Lower lobe of right lung (tissue), 2 donors: ENCODE results near the gene FAF1. TPM values are rescaled to one million over a fixed set of nuclear protein-coding genes. Genes with fewer than 3 reads are reported as not detected.

Experiments used
- ATAC-seq, 2 donors: fragments of 200-7000 bp; cut with Tn5 transposase; one replicate each; pipeline ENCODE4 v1.9.1; 2020 to 2022; ENCODE audit warnings: mild to moderate bottlenecking in 2 of 2, moderate library complexity in 2 of 2
- DNase-seq: peaks from one replicate; pipeline ENCODE4 v3.0.0-alpha.2; 2020
- H3K27ac ChIP-seq: fragments of 200-600 bp; one replicate; pipeline ENCODE4 v1.8.0; 2022
- H3K27me3 ChIP-seq: fragments of 200-600 bp; one replicate; pipeline ENCODE4 v1.8.0; 2022; ENCODE audit warnings: low read depth
- H3K36me3 ChIP-seq: fragments of 200-600 bp; one replicate; pipeline ENCODE4 v1.8.0; 2022; ENCODE audit warnings: mild to moderate bottlenecking
- H3K4me1 ChIP-seq: fragments of 200-600 bp; one replicate; pipeline ENCODE4 v1.8.0; 2022
- H3K4me3 ChIP-seq: fragments of 200-600 bp; one replicate; pipeline ENCODE4 v1.8.0; 2022; ENCODE audit warnings: mild to moderate bottlenecking
- H3K9me3 ChIP-seq: fragments of 200-600 bp; one replicate; pipeline ENCODE4 v1.8.0; 2022
- intact Hi-C: fragments of 100-400 bp; cut with DNase I; formaldehyde crosslinking; loops from one replicate; pipeline ENCODE4 v1.11.0; 2022
- total RNA-seq: library from RNA; stranded (reverse); fragmentation: NEBNext Ultra II Directional; extraction: Animal tissue kit (Norgen Biotek cat#: 25700); gene quantifications from one replicate; pipeline ENCODE4 v1.2.1, GENCODE V29; 2021
- TF ChIP-seq, protein P1 (sequence below): fragments of 200-600 bp; IDR thresholded peaks from one replicate; pipeline ENCODE4 v1.8.0; 2022; ENCODE audit warnings: antibody characterized with exemption, mild to moderate bottlenecking
- donor health status: DM: no; HTN: yes; CAD: no; lungs with severe emphysema.

Gene FAF1
- total RNA-seq, 1 donor from 2014 or later: 45.0 TPM

DNA sequence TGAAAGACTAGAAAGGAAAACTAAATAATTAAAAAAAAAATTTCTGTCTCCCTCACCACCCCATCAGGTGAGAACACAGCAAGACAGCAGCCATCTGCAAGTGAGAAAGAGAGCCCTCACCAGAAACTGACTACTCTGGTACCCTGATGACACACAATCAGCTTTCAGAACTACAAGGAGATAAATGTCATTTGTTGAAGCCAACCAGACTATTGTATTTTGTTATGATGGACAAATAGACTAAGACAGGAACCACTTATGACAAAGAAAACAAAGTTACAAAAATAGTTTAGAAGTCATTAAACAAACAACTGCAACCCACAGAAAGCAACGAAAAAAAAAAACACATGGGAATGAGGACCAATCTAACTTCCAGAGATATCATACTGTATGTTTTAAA is 98.3 kb downstream of the FAF1 start:
- intact Hi-C loops: no loop called here
- Histone ChIP-seq H3K27me3 (no peaks in the 10 kb centered on the region), H3K27ac (no peak overlapping the region), H3K36me3 (no peaks in the 10 kb centered on the region), H3K4me1 (no peaks in the 10 kb centered on the region), H3K4me3 (no peak overlapping the region), H3K9me3 (peaks cover 12% of the 10 kb centered on the region)
- no peak for ATAC-seq
- no peak for DNase-seq
- TF ChIP-seq, protein P1, sequence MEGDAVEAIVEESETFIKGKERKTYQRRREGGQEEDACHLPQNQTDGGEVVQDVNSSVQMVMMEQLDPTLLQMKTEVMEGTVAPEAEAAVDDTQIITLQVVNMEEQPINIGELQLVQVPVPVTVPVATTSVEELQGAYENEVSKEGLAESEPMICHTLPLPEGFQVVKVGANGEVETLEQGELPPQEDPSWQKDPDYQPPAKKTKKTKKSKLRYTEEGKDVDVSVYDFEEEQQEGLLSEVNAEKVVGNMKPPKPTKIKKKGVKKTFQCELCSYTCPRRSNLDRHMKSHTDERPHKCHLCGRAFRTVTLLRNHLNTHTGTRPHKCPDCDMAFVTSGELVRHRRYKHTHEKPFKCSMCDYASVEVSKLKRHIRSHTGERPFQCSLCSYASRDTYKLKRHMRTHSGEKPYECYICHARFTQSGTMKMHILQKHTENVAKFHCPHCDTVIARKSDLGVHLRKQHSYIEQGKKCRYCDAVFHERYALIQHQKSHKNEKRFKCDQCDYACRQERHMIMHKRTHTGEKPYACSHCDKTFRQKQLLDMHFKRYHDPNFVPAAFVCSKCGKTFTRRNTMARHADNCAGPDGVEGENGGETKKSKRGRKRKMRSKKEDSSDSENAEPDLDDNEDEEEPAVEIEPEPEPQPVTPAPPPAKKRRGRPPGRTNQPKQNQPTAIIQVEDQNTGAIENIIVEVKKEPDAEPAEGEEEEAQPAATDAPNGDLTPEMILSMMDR: no peak

DNA sequence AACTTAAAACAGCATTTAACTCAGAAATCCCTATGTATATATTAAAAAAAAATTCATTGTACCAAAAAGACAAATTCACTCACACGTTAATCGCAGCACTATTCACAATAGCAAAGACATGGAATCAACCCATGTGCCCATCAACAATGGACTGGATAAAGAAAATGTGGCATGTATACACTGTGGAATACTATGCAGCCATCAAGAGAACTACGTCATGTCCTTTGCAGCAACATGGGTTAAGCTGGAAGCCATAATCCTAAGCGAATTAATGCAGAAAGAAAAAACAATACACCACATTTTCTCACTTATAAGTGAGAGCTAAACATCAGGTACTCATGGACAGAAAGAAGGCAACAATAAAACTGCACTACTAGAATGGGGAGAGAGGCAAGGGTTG is 99.4 kb downstream of the FAF1 start:
- no peak overlapping the region for H3K27ac ChIP-seq
- no peak for ATAC-seq
- DNase-seq: no peak
- no peaks in the 10 kb centered on the region for H3K4me1 ChIP-seq
- TF ChIP-seq, protein P1: no peak
- no peak overlapping the region for H3K4me3 ChIP-seq
- H3K9me3 ChIP-seq: peaks cover 9% of the 10 kb centered on the region
- no peaks in the 10 kb centered on the region for H3K36me3 ChIP-seq
- no peaks in the 10 kb centered on the region for H3K27me3 ChIP-seq
- intact Hi-C loops: no loop called here

DNA sequence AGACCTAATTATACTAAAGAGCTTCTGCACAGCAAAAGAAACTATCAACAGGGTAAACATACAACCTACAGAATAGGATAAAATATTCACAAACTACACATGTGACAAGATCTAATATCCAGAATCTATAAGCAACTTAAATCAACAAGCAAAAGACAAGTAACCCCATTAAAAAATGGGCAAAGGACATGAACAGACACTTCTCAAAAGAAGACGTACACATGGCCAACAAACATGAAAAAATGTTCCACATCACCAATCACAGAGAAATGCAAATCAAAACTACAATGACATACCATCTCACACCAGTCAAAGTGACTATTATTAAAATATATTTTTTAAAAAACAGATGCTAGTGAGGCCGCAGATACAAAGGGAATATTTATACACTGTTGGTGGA is 99.8 kb downstream of the FAF1 start:
- no peaks in the 10 kb centered on the region for H3K36me3 ChIP-seq
- H3K4me1 ChIP-seq: no peaks in the 10 kb centered on the region
- intact Hi-C loops: no loop called here
- H3K9me3 ChIP-seq: peaks cover 9% of the 10 kb centered on the region
- no peaks in the 10 kb centered on the region for H3K27me3 ChIP-seq
- no peak for DNase-seq
- H3K27ac ChIP-seq: no peak overlapping the region
- ATAC-seq: no peak
- TF ChIP-seq, protein P1: no peak
- no peak overlapping the region for H3K4me3 ChIP-seq

- Histone ChIP-seq H3K4me1 (no peaks in the 10 kb centered on the region), H3K4me3 (no peak overlapping the region), H3K27me3 (no peaks in the 10 kb centered on the region), H3K36me3 (no peaks in the 10 kb centered on the region), H3K27ac (no peak overlapping the region), H3K9me3 (peaks cover 9% of the 10 kb centered on the region)
- ATAC-seq (no peak), DNase-seq (no peak)
- intact Hi-C loops: no loop called here
- TF ChIP-seq, protein P1: no peak
Measured at GRCh38 chr1:50859657-50860056, 100.4 kb downstream of the FAF1 start.

DNA sequence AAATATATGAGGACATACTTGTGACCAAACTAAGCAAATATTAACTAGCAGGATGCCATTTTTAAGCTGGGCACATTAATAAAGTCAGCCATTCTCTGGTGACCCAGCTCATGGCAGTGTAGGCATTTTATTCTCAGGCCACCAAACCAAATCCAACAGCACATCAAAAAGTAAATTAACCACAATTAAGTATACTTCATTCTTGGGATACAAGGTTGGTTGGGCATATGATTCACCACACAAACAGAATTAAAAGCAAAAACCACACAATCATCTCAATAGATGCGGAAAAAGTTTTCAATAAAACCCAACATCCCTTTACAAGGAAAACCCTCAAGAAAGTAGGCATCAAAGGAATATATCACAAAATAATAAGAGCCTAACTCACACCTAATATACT is 101.3 kb downstream of the FAF1 start:
- H3K27me3 ChIP-seq: no peaks in the 10 kb centered on the region
- no peaks in the 10 kb centered on the region for H3K36me3 ChIP-seq
- H3K9me3 ChIP-seq: peaks cover 9% of the 10 kb centered on the region
- no peak overlapping the region for H3K4me3 ChIP-seq
- TF ChIP-seq, protein P1: no peak
- H3K4me1 ChIP-seq: no peaks in the 10 kb centered on the region
- intact Hi-C loops: no loop called here
- ATAC-seq: no peak
- no peak overlapping the region for H3K27ac ChIP-seq
- DNase-seq: no peak

DNA sequence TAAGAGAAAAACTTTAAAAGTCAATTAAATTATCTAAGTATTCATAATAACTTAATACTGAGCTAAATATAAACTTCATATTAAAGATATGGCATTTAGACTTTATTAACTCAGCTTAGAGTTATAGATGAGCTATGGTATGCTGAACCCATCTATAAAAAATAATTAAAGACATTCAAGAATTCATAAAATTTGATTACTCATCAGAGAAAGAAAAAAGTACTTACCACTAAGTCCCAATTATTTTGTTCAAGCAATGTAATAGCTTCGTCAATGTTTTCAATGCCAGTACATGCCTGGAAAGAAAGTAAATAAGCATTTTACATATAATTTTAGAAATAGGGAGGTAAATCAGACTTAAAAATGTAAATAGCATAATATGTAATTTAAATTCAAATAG is 102.4 kb downstream of the FAF1 start:
- TF ChIP-seq, protein P1: no peak
- ATAC-seq (no peak), DNase-seq (no peak)
- Histone ChIP-seq H3K4me1 (no peaks in the 10 kb centered on the region), H3K36me3 (no peaks in the 10 kb centered on the region), H3K27ac (no peak overlapping the region), H3K9me3 (peaks cover 9% of the 10 kb centered on the region), H3K4me3 (no peak overlapping the region), H3K27me3 (no peaks in the 10 kb centered on the region)
- intact Hi-C loops: no loop called here
